ENCODE data around the gene ARL14. TPM values are rescaled to one million over a fixed set of nuclear protein-coding genes. Genes with fewer than 3 reads are reported as not detected.
A peak's percentile ranks its signal among the peaks of the same experiment; 100 is the strongest.

Gene ARL14
- total and polyA plus RNA-seq, 12 donors: not detected

- WGBS, 2 donors: 81 to 83% methylated on average over 2 of the region's 2 CpGs
- Histone ChIP-seq H3K36me3 (no peaks in the 10 kb centered on the region), H3K4me1 (no peaks in the 10 kb centered on the region), H3K27me3 (no peaks in the 10 kb centered on the region), H3K4me3 (no peak overlapping the region), H3K27ac (no peak overlapping the region), H3K9me3 (no peaks in the 10 kb centered on the region)
- TF ChIP-seq CTCF (IDR thresholded peaks at IDR 0.05): no peak
- ATAC-seq (no peak), DNase-seq (no peak)
- intact Hi-C loops (cut with DNase I): no loop called here
Observed at GRCh38 chr3:160637086-160637485, 39.9 kb upstream of the ARL14 start.

- H3K36me3 ChIP-seq: no peaks in the 10 kb centered on the region
- no peaks in the 10 kb centered on the region for H3K4me1 ChIP-seq
- no peak overlapping the region for H3K27ac ChIP-seq
- ATAC-seq (no peak), DNase-seq (no peak)
- H3K9me3 ChIP-seq: no peaks in the 10 kb centered on the region
- H3K27me3 ChIP-seq: no peaks in the 10 kb centered on the region
- 55 to 67% methylated on average over 2 of the region's 2 CpGs for WGBS, 2 donors
- no peak for TF ChIP-seq CTCF (IDR thresholded peaks at IDR 0.05)
- intact Hi-C loops (cut with DNase I): no loop called here
- no peak overlapping the region for H3K4me3 ChIP-seq
Observed at GRCh38 chr3:160638184-160638583, 38.8 kb upstream of the ARL14 start.

GRCh38 chr3:160641665-160642309 is 35.2 kb upstream of the ARL14 start:
- Histone ChIP-seq H3K4me3 (no peak overlapping the region), H3K27me3 (no peaks in the 10 kb centered on the region), H3K9me3 (no peaks in the 10 kb centered on the region), H3K36me3 (no peaks in the 10 kb centered on the region), H3K4me1 (no peaks in the 10 kb centered on the region), H3K27ac (no peak overlapping the region)
- no peak for DNase-seq
- ATAC-seq: peak in 2 of 8 donors; percentile 70 to 81
- intact Hi-C loops (cut with DNase I): no loop called here
- WGBS, 2 donors: 41 to 51% methylated on average over 2 of the region's 2 CpGs
- TF ChIP-seq CTCF (IDR thresholded peaks at IDR 0.05): no peak

- H3K9me3 ChIP-seq: no peaks in the 10 kb centered on the region
- no peaks in the 10 kb centered on the region for H3K36me3 ChIP-seq
- ATAC-seq (no peak), DNase-seq (no peak)
- TF ChIP-seq CTCF (IDR thresholded peaks at IDR 0.05): no peak
- WGBS, 2 donors: 80 to 88% methylated on average over 3 of the region's 3 CpGs
- no peak overlapping the region for H3K27ac ChIP-seq
- no peaks in the 10 kb centered on the region for H3K27me3 ChIP-seq
- intact Hi-C loops (cut with DNase I): no loop called here
- no peaks in the 10 kb centered on the region for H3K4me1 ChIP-seq
- no peak overlapping the region for H3K4me3 ChIP-seq
Observed at GRCh38 chr3:160643994-160644393, 33.0 kb upstream of the ARL14 start.

Data from heart right ventricle (tissue), 16 donors.